ENCODE data around the gene F7. TPM values are rescaled to one million over a fixed set of nuclear protein-coding genes. Genes with fewer than 3 reads are reported as not detected.
A peak's percentile ranks its signal among the peaks of the same experiment; 100 is the strongest.

The F7 gene
- total RNA-seq, 1 experiment from 2014 or later = not detected

DNA sequence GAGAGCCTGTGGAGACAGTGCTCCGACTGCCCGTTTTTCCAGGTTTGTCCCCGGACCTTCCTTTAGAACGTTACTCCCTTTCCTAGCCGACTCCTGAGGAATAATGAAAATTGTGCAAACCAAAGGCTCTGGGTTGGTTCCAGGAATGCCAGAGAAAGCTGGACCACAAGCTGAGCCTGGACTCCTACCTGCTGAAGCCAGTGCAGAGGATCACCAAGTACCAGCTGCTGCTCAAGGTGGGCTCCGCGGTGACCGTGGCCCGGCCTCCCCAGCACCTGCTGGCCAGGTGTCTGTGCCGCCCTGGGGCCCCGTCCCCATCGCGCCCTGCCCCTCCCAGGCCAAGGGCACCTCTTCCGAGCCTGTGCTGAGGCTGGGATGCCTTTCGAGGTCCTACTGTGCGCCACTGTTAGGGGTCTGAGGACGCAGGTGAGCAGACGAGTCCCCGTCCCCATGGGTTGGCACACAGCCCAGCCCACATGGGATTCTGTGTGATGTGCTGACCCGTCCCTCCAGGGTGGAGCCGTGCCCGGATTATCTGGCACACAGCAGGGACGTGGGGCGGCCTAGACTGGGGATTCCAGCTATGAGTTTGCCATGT lies 20.5 kb upstream of the F7 start:
- ChIA-PET CTCF (no interaction called here), POLR2A (no interaction called here)
- TF ChIP-seq TCF7L2 (IDR thresholded peaks at IDR 0.05; ENCODE audit: low read depth, low read length) (no peak), SIN3A (IDR thresholded peaks at IDR 0.05; ENCODE audit: borderline replicate concordance, insufficient read depth, low read depth, low read length) (no peak), POLR2AphosphoS5 (IDR thresholded peaks at IDR 0.05; ENCODE audit: low read depth, low read length) (no peak), CTCF (IDR thresholded peaks at IDR 0.05) (no peak)
- TF ChIP-seq, protein P1, sequence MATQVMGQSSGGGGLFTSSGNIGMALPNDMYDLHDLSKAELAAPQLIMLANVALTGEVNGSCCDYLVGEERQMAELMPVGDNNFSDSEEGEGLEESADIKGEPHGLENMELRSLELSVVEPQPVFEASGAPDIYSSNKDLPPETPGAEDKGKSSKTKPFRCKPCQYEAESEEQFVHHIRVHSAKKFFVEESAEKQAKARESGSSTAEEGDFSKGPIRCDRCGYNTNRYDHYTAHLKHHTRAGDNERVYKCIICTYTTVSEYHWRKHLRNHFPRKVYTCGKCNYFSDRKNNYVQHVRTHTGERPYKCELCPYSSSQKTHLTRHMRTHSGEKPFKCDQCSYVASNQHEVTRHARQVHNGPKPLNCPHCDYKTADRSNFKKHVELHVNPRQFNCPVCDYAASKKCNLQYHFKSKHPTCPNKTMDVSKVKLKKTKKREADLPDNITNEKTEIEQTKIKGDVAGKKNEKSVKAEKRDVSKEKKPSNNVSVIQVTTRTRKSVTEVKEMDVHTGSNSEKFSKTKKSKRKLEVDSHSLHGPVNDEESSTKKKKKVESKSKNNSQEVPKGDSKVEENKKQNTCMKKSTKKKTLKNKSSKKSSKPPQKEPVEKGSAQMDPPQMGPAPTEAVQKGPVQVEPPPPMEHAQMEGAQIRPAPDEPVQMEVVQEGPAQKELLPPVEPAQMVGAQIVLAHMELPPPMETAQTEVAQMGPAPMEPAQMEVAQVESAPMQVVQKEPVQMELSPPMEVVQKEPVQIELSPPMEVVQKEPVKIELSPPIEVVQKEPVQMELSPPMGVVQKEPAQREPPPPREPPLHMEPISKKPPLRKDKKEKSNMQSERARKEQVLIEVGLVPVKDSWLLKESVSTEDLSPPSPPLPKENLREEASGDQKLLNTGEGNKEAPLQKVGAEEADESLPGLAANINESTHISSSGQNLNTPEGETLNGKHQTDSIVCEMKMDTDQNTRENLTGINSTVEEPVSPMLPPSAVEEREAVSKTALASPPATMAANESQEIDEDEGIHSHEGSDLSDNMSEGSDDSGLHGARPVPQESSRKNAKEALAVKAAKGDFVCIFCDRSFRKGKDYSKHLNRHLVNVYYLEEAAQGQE (IDR thresholded peaks at IDR 0.05; ENCODE audit: insufficient read depth in 1 of 2, low read depth in 2 of 2, low read length in 1 of 2) = no peak
- DNase-seq (ENCODE audit: low read depth, low spot score) (no peak), ATAC-seq (no peak)
- no peaks in the 10 kb centered on the region for H3K27me3 ChIP-seq (ENCODE audit: control insufficient read depth, insufficient read depth, low read length)
- H3K4me1 ChIP-seq (ENCODE audit: control insufficient read depth, insufficient read depth, low read length) = no peaks in the 10 kb centered on the region
- BruUV-seq (replicated peaks) = no TSS peak
- no peak overlapping the region for H3K27ac ChIP-seq (ENCODE audit: low read length)
- H3K4me3 ChIP-seq (ENCODE audit: low read depth in 2 of 2, low read length in 2 of 2) = no peak overlapping the region
- intact Hi-C loops (cut with micrococcal nuclease; ENCODE audit: unreplicated experiment) (no loop called here), in situ Hi-C loops (cut with HindIII; ENCODE audit: low pct_unique_long_range_greater_than_20kb, low sequenced_read_pairs) (no loop called here)
- no peaks in the 10 kb centered on the region for H3K36me3 ChIP-seq (ENCODE audit: control insufficient read depth, insufficient read depth, low read length)
- no peaks in the 10 kb centered on the region for H3K9me3 ChIP-seq (ENCODE audit: control insufficient read depth, insufficient read depth, low read depth, low read length)

GRCh38 chr13:113086031-113086750 lies 19.4 kb upstream of the F7 start:
- H3K27ac ChIP-seq (ENCODE audit: low read length) = no peak overlapping the region
- ChIA-PET CTCF (interaction anchor here (0.6 kb wide), 1 partner anchor 46 kb away, joined by 3 read pairs; no protein-coding TSS in a partner anchor), POLR2A (interaction anchor here (0.6 kb wide), 1 partner anchor 137 kb away, joined by 3 read pairs; no protein-coding TSS in a partner anchor)
- TF ChIP-seq, protein P1 (IDR thresholded peaks at IDR 0.05; ENCODE audit: insufficient read depth in 1 of 2, low read depth in 2 of 2, low read length in 1 of 2) = no peak
- TF ChIP-seq POLR2AphosphoS5 (IDR thresholded peaks at IDR 0.05; ENCODE audit: low read depth, low read length) (no peak), SIN3A (IDR thresholded peaks at IDR 0.05; ENCODE audit: borderline replicate concordance, insufficient read depth, low read depth, low read length) (no peak), TCF7L2 (IDR thresholded peaks at IDR 0.05; ENCODE audit: low read depth, low read length) (no peak), CTCF (IDR thresholded peaks at IDR 0.05) (no peak; the same call in 1 of the 2 replicates)
- H3K36me3 ChIP-seq (ENCODE audit: control insufficient read depth, insufficient read depth, low read length) = no peaks in the 10 kb centered on the region
- H3K4me1 ChIP-seq (ENCODE audit: control insufficient read depth, insufficient read depth, low read length) = no peaks in the 10 kb centered on the region
- no peak overlapping the region for H3K4me3 ChIP-seq (ENCODE audit: low read depth in 2 of 2, low read length in 2 of 2)
- in situ Hi-C loops (cut with HindIII; ENCODE audit: low pct_unique_long_range_greater_than_20kb, low sequenced_read_pairs) = no loop called here
- ATAC-seq (0 out of 2 replicates have a peak, but pooled peaks have one; percentile 28), DNase-seq (ENCODE audit: low read depth, low spot score) (no peak)
- no peaks in the 10 kb centered on the region for H3K27me3 ChIP-seq (ENCODE audit: control insufficient read depth, insufficient read depth, low read length)
- no peaks in the 10 kb centered on the region for H3K9me3 ChIP-seq (ENCODE audit: control insufficient read depth, insufficient read depth, low read depth, low read length)
- intact Hi-C loops (cut with micrococcal nuclease; ENCODE audit: unreplicated experiment) = no loop called here
- no TSS peak for BruUV-seq (replicated peaks)

Data from Panc1 (cell line).